Right lobe of liver (tissue), 4 donors: ENCODE results near the gene CCIN.

Experiments
- CTCF ChIP-seq, 4 donors: fragments of 200-600 bp in 3 of 4; fragments of 450-650 bp in 1 of 4; IDR thresholded peaks; one replicate each; pipeline versions ENCODE4 v1.5.1 to v1.8.0; 2016 to 2022; ENCODE audit warnings: antibody characterized with exemption in 4 of 4, mild to moderate bottlenecking in 2 of 4
- POLR2A ChIP-seq: fragments of 450-650 bp; IDR thresholded peaks from one replicate; pipeline ENCODE4 v1.6.1; 2017; ENCODE audit warnings: antibody characterized with exemption, mild to moderate bottlenecking
- donor health status: DM: no; HTN: no; CAD: no.
- donor health status: DM: no; HTN: no; CAD: no.
- donor health status: DM: no; HTN: yes; CAD: no.

DNA sequence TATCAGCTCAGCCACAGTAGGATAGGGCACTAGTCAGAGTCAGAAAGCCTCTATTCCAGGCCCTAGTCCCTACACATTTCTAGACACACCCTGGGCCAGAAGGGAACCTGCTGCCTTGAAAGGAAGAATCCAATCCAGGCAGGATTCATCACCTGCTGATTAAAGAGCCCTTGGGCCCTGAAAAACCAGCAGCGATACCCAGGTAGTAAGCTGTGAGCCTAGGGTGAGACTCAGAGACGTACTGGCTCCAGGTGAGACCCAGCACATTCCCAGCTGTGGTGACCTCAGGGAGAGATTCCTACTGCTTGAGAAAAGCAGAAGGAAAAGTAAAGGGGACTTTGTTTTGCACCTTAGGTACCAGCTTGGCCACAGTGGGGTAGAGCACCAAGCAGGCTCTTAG is 4.7 kb downstream of the CCIN start:
- TF ChIP-seq CTCF (IDR thresholded peaks at IDR 0.05) (no peak), POLR2A (no peak)
